ENCODE measurements around the gene SBK3. TPM values are rescaled to one million over a fixed set of nuclear protein-coding genes. Genes with fewer than 3 reads are reported as not detected.
"Not testable (repeated sequence)": the region's sequence is repeated elsewhere in the genome, so short reads cannot be mapped to it uniquely, and the experiment has no call there.

The SBK3 gene
- total and polyA plus RNA-seq, 4 donors: 0.11 to 0.17 TPM; not detected in 2

DNA sequence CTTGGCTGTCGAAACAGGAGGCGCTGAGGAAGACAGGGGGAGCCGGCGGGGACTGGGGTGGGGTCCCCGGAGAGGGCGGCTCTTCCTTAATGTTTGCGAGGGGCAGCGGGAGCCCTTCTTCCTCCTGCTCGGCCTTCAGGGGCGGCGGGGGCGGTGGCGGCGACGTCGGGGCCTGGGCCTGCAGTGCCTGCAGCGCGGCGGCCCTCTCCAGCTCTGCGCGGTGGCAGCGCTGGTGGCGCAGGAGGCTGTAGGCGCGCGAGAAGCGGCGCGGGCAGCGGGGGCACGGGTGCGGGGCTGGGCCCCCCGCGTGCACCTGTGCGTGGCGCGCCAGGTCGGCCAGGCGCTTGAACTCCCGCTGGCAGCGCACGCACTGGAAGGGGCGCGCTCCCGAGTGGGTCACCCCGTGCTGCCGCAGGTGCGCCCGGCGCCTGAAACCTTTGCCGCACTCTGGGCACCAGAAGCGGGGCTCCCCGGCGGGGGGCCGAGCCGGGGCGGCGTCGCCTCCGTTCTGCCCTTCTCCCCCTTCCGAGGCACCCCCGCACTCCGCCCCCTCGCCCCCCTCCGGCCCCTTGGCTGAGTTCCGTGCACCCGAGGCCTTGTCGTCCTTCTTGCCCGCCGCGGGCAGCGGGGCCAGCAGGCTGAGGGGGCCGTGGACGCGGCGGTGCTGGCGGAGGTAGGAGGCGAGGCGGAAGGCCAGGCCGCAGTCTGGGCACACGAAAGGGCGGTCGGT is 32.9 kb upstream of the SBK3 start:
- WGBS (ENCODE audit: insufficient coverage): 95% methylated on average over 82 of the region's 83 CpGs
- Histone ChIP-seq H3K9me3 (ENCODE audit: control insufficient read depth, insufficient read depth, low read length) (no peaks in the 10 kb centered on the region), H3K27ac (ENCODE audit: low read depth, low read length) (no peak overlapping the region), H3K4me1 (ENCODE audit: control insufficient read depth, insufficient read depth, low read length) (peaks cover 16% of the 10 kb centered on the region), H3K27me3 (ENCODE audit: control insufficient read depth, insufficient read depth, low read length) (no peaks in the 10 kb centered on the region), H3K4me3 (ENCODE audit: low read depth, low read length) (no peak overlapping the region), H3K36me3 (ENCODE audit: control insufficient read depth, insufficient read depth, low read length) (peaks cover 34% of the 10 kb centered on the region)
- no peak for DNase-seq (ENCODE audit: low read depth in 4 of 6, low spot score in 6 of 6)

DNA sequence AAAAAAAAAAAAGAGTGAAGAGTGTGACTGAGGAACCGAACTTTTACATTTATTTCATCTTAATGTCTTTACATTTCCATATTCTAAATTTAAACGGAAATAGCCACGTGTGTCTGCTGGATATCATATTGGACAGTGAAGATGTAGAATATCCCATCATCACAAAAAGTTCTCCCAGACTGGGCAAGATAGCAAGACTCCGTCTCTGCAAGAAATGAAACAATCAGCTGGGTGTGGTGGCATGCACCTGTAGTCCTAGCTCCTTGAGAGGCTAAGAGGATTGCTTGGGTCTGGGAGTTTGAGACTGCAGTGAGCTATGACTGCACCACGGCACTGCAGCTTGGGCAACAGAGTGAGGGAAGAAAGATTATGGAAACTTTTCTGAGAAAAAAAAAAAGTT is 31.4 kb upstream of the SBK3 start:
- Histone ChIP-seq H3K9me3 (ENCODE audit: control insufficient read depth, insufficient read depth, low read length) (no peaks in the 10 kb centered on the region), H3K27ac (ENCODE audit: low read depth, low read length) (no peak overlapping the region), H3K4me3 (ENCODE audit: low read depth, low read length) (no peak overlapping the region), H3K4me1 (ENCODE audit: control insufficient read depth, insufficient read depth, low read length) (peaks cover 16% of the 10 kb centered on the region), H3K36me3 (ENCODE audit: control insufficient read depth, insufficient read depth, low read length) (peaks cover 34% of the 10 kb centered on the region), H3K27me3 (ENCODE audit: control insufficient read depth, insufficient read depth, low read length) (no peaks in the 10 kb centered on the region)
- WGBS (ENCODE audit: insufficient coverage): 100% methylated on average over 2 of the region's 5 CpGs
- DNase-seq (ENCODE audit: low read depth in 4 of 6, low spot score in 6 of 6): no peak

DNA sequence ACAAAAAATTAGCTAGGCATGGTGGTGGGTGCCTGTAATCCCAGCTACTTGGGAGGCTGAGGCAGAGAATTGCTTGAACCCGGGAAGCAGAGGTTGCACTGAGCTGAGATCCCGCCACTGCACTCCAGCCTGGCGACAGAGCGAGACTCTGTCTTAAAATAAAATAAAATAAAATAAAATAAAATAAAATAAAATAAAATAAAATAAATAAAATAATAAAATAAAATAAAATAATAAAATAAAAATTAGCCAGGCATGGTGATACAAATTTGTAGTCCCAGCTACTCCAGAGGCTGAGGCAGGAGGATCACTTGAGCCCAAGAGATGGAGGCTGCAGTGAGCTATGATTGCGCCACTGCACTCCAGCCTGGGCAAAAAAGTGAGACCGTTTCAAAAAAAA is 28.6 kb upstream of the SBK3 start:
- H3K36me3 ChIP-seq (ENCODE audit: control insufficient read depth, insufficient read depth, low read length): peaks cover 28% of the 10 kb centered on the region
- not testable (repeated sequence) for H3K9me3 ChIP-seq (ENCODE audit: control insufficient read depth, insufficient read depth, low read length); H3K27ac ChIP-seq (ENCODE audit: low read depth, low read length); DNase-seq (ENCODE audit: low read depth in 4 of 6, low spot score in 6 of 6); H3K4me3 ChIP-seq (ENCODE audit: low read depth, low read length); H3K27me3 ChIP-seq (ENCODE audit: control insufficient read depth, insufficient read depth, low read length); H3K4me1 ChIP-seq (ENCODE audit: control insufficient read depth, insufficient read depth, low read length)
- WGBS (ENCODE audit: insufficient coverage): no CpG with 5 or more reads among the region's 6 CpGs

DNA sequence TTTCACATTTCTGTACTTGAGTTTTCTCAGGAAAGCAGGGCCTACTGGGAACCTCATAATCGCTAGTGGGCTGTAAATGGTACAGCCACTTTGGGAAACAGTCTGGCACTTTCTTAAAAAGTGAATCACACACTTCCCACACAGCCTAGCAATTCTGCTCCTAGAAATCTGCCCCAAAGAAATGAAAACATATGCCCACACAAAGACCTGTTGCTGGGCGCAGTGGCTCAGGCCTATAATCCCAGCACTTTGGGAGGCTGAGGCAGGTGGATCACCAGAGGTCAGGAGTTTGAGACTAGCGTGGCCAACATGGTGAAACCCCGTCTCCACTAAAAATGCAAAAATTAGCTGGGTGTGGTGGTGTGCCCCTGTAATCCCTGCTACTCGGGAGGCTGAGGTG is 24.1 kb upstream of the SBK3 start:
- not testable (repeated sequence) for H3K9me3 ChIP-seq (ENCODE audit: control insufficient read depth, insufficient read depth, low read length); DNase-seq (ENCODE audit: low read depth in 4 of 6, low spot score in 6 of 6); H3K27me3 ChIP-seq (ENCODE audit: control insufficient read depth, insufficient read depth, low read length); H3K4me1 ChIP-seq (ENCODE audit: control insufficient read depth, insufficient read depth, low read length); H3K4me3 ChIP-seq (ENCODE audit: low read depth, low read length); H3K36me3 ChIP-seq (ENCODE audit: control insufficient read depth, insufficient read depth, low read length); H3K27ac ChIP-seq (ENCODE audit: low read depth, low read length)
- WGBS (ENCODE audit: insufficient coverage): 86% methylated on average over 4 of the region's 5 CpGs

DNA sequence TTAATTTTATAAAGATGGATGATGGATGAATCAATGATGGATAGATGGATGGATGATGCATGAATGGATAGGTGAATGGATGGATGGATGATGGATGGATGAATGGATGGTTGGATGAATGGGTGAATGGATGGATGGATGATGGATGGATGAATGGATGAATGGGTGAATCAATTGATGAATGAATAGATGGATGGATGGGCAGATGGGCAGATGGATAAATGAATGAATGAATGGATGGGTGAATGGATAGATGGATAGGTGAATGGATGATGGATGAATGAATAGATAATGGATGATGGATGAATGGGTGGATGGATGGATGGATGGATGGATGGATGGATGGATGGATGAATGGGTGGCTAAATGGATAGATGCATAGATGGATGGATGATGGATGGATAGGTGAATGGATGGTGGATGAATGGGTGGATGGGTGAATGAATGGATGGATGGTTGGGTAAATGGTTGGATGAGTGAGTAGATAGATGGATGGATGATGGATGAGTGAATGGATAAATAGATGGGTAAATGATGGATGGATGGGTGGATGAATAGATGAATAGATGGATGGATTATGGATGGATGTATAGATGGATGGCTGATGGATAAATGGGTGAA is 22.5 kb upstream of the SBK3 start:
- no peaks in the 10 kb centered on the region for H3K36me3 ChIP-seq (ENCODE audit: control insufficient read depth, insufficient read depth, low read length)
- H3K4me3 ChIP-seq (ENCODE audit: low read depth, low read length): no peak overlapping the region
- no peak for DNase-seq (ENCODE audit: low read depth in 4 of 6, low spot score in 6 of 6)
- peaks cover 15% of the 10 kb centered on the region for H3K4me1 ChIP-seq (ENCODE audit: control insufficient read depth, insufficient read depth, low read length)
- H3K9me3 ChIP-seq (ENCODE audit: control insufficient read depth, insufficient read depth, low read length): no peaks in the 10 kb centered on the region
- H3K27me3 ChIP-seq (ENCODE audit: control insufficient read depth, insufficient read depth, low read length): no peaks in the 10 kb centered on the region
- H3K27ac ChIP-seq (ENCODE audit: low read depth, low read length): no peak overlapping the region

DNA sequence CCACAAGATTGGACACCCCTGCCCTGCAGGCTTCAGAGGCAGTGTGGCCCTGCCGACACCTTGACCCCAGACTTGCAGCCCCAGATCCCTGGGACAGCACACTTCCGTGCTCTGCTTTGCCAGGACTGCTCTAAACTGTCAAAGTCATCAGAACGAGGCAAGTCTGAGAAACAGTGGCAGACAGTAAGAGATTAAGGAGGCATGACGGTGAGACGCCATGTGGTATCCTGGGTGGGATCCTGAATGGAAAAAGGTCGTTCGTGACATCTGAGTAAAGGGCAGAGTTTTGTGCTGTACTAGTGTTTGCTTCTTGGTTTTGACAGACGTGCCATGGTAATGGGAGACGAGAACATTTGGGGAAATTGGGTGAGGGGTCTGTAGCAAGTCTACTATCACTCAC is 21.5 kb upstream of the SBK3 start:
- H3K36me3 ChIP-seq (ENCODE audit: control insufficient read depth, insufficient read depth, low read length): no peaks in the 10 kb centered on the region
- 48% methylated on average over 7 of the region's 9 CpGs for WGBS (ENCODE audit: insufficient coverage)
- DNase-seq (ENCODE audit: low read depth in 4 of 6, low spot score in 6 of 6): no peak

DNA sequence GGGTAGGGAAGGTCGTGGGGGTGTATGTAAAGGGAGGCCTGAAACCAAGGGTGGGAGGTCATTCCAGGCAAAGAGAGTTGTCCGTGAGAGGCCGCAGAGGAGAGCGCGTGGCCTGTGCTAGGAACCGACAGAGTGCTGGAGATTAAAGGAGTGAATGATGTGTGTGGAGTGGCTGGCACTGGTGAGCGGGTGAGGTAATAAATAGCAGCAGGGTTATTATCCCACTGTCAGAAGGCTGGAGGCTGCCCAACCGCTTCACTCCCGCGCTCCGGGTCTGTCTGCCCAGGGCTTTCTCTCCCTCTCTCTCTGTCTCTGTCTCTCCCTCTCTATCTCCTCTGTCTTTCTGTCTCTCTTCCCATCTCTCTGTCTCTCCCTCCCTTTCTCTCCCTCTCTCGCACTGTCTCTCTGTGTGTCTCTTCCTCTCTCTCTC is 17.9 kb upstream of the SBK3 start:
- Histone ChIP-seq H3K4me1 (ENCODE audit: control insufficient read depth, insufficient read depth, low read length) (peaks cover 18% of the 10 kb centered on the region), H3K36me3 (ENCODE audit: control insufficient read depth, insufficient read depth, low read length) (no peaks in the 10 kb centered on the region), H3K27ac (ENCODE audit: low read depth, low read length) (no peak overlapping the region), H3K27me3 (ENCODE audit: control insufficient read depth, insufficient read depth, low read length) (peaks cover 3% of the 10 kb centered on the region), H3K9me3 (ENCODE audit: control insufficient read depth, insufficient read depth, low read length) (no peaks in the 10 kb centered on the region), H3K4me3 (ENCODE audit: low read depth, low read length) (no peak overlapping the region)
- DNase-seq (ENCODE audit: low read depth in 4 of 6, low spot score in 6 of 6): peak in 2 of 6 donors; percentile 74 to 83
- 18% methylated on average over 11 of the region's 12 CpGs for WGBS (ENCODE audit: insufficient coverage)

More for the DNA sequence above, 21.5 kb upstream of the SBK3 start:
- no peaks in the 10 kb centered on the region for H3K27me3 ChIP-seq (ENCODE audit: control insufficient read depth, insufficient read depth, low read length)
- H3K4me3 ChIP-seq (ENCODE audit: low read depth, low read length): no peak overlapping the region
- no peak overlapping the region for H3K27ac ChIP-seq (ENCODE audit: low read depth, low read length)
- peaks cover 18% of the 10 kb centered on the region for H3K4me1 ChIP-seq (ENCODE audit: control insufficient read depth, insufficient read depth, low read length)
- H3K9me3 ChIP-seq (ENCODE audit: control insufficient read depth, insufficient read depth, low read length): no peaks in the 10 kb centered on the region

DNA sequence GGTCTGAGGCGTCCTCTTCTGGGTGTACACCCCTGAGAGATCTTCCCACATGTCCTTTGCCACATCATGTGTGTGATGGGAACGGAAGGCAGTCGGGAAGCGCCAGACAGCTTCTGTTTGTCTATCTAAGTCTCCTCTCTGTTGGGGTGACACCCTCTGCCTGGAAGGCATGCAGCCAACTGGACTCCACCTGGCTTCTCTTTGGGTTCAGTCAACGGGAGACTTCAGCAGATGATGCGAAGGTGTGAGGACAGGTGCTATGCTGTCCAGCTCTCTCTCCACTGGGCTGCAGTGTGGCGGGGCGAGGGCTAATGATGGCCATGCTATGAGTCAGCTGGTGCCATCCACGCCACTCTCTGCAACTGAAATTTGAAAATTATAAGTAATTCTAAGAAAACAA is 14.3 kb upstream of the SBK3 start:
- H3K4me1 ChIP-seq (ENCODE audit: control insufficient read depth, insufficient read depth, low read length): peaks cover 18% of the 10 kb centered on the region
- H3K36me3 ChIP-seq (ENCODE audit: control insufficient read depth, insufficient read depth, low read length): no peaks in the 10 kb centered on the region
- H3K9me3 ChIP-seq (ENCODE audit: control insufficient read depth, insufficient read depth, low read length): no peaks in the 10 kb centered on the region
- DNase-seq (ENCODE audit: low read depth in 4 of 6, low spot score in 6 of 6): no peak
- 82% methylated on average over 6 of the region's 9 CpGs for WGBS (ENCODE audit: insufficient coverage)
- H3K27ac ChIP-seq (ENCODE audit: low read depth, low read length): no peak overlapping the region
- peaks cover 3% of the 10 kb centered on the region for H3K27me3 ChIP-seq (ENCODE audit: control insufficient read depth, insufficient read depth, low read length)
- H3K4me3 ChIP-seq (ENCODE audit: low read depth, low read length): no peak overlapping the region

DNA sequence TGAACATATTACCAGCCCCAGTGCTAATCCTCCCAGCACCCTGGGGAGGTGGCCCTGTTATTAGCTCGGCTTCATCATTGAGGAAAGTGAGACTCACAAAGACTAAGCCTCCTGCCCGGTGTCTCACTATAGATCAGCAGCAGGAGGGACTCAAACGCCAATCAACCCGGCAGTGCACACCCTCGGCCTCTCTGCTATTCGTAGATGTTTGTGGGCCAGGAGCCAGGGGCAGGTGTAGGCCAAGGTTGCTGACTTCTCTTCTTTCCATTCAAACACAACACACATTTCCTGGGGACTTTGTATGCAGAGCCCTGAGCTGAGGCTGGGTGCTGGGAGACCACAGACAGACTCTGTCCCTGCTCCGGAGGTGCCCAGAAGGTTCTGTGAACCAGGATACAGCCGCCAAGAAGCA is 9.4 kb upstream of the SBK3 start:
- DNase-seq (ENCODE audit: low read depth in 4 of 6, low spot score in 6 of 6): no peak
- peaks cover 5% of the 10 kb centered on the region for H3K4me1 ChIP-seq (ENCODE audit: control insufficient read depth, insufficient read depth, low read length)
- H3K9me3 ChIP-seq (ENCODE audit: control insufficient read depth, insufficient read depth, low read length): no peaks in the 10 kb centered on the region
- H3K27ac ChIP-seq (ENCODE audit: low read depth, low read length): no peak overlapping the region
- H3K36me3 ChIP-seq (ENCODE audit: control insufficient read depth, insufficient read depth, low read length): no peaks in the 10 kb centered on the region
- WGBS (ENCODE audit: insufficient coverage): 53% methylated on average over 4 of the region's 8 CpGs
- H3K27me3 ChIP-seq (ENCODE audit: control insufficient read depth, insufficient read depth, low read length): peaks cover 8% of the 10 kb centered on the region
- H3K4me3 ChIP-seq (ENCODE audit: low read depth, low read length): no peak overlapping the region

DNA sequence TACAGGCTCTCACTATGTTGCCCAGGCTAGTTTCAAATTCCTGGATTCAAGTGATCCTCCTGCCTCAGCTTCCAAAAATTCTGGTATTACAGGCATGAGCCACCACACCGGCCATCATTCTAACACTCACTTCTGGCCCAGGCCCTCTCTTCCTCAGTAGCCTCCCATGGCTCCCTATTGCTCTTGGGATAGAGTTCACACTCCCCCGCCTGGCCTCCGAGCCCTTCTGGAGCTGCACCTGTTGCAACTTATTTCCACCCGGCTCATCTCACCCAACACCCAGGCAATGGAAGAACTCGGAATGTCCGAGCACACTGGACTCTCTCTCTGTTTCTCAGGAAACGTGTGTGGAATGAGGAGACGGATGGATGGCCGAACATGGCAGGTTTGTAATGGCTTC is 9.0 kb upstream of the SBK3 start:
- no peak overlapping the region for H3K27ac ChIP-seq (ENCODE audit: low read depth, low read length)
- no peaks in the 10 kb centered on the region for H3K9me3 ChIP-seq (ENCODE audit: control insufficient read depth, insufficient read depth, low read length)
- DNase-seq (ENCODE audit: low read depth in 4 of 6, low spot score in 6 of 6): no peak
- H3K27me3 ChIP-seq (ENCODE audit: control insufficient read depth, insufficient read depth, low read length): peaks cover 9% of the 10 kb centered on the region
- peaks cover 8% of the 10 kb centered on the region for H3K4me1 ChIP-seq (ENCODE audit: control insufficient read depth, insufficient read depth, low read length)
- no peaks in the 10 kb centered on the region for H3K36me3 ChIP-seq (ENCODE audit: control insufficient read depth, insufficient read depth, low read length)
- no peak overlapping the region for H3K4me3 ChIP-seq (ENCODE audit: low read depth, low read length)
- 63% methylated on average over 2 of the region's 9 CpGs for WGBS (ENCODE audit: insufficient coverage)

Measured in spinal cord (tissue), 10 donors.